Endothelial cell (in vitro differentiated cells): ENCODE results near the gene ATXN1. TPM values are rescaled to one million over a fixed set of nuclear protein-coding genes. Genes with fewer than 3 reads are reported as not detected.

ENCODE experiments used
- DNase-seq: peaks from one replicate; pipeline ENCODE4 v3.0.0; 2021; ENCODE audit warnings: low spot score
- H3K27ac Mint-ChIP-seq: one replicate; pipeline ENCODE4 v1.8.0; 2021; ENCODE audit warnings: mixed read lengths, inconsistent platforms; ENCODE audit not compliant: unreplicated experiment
- H3K27me3 Mint-ChIP-seq: one replicate; pipeline ENCODE4 v1.8.0; 2021; ENCODE audit warnings: mild to moderate bottlenecking, moderate library complexity, mixed read lengths, inconsistent platforms; ENCODE audit not compliant: unreplicated experiment
- H3K36me3 Mint-ChIP-seq: one replicate; pipeline ENCODE4 v1.8.0; 2021; ENCODE audit warnings: mild to moderate bottlenecking, low read depth, mixed read lengths, inconsistent platforms; ENCODE audit not compliant: unreplicated experiment
- H3K4me1 Mint-ChIP-seq: one replicate; pipeline ENCODE4 v1.8.0; 2021; ENCODE audit warnings: mild to moderate bottlenecking, mixed read lengths, inconsistent platforms; ENCODE audit not compliant: unreplicated experiment
- H3K4me3 Mint-ChIP-seq: one replicate; pipeline ENCODE4 v1.8.0; 2021; ENCODE audit warnings: mild to moderate bottlenecking, mixed read lengths, inconsistent platforms; ENCODE audit not compliant: unreplicated experiment
- H3K9me3 Mint-ChIP-seq: one replicate; pipeline ENCODE4 v1.8.0; 2021; ENCODE audit warnings: mixed read lengths, inconsistent platforms; ENCODE audit not compliant: unreplicated experiment
- CTCF ChIP-seq: fragments of 200-600 bp; sonication (generic); IDR thresholded peaks from one replicate; pipeline ENCODE4 v1.5.0; 2021; ENCODE audit warnings: antibody characterized with exemption; ENCODE audit not compliant: unreplicated experiment
- total RNA-seq: library from RNA; stranded (reverse); fragmentation: NEBNext Ultra II Directional; extraction: Animal tissue kit (Norgen Biotek cat#: 25700); gene quantifications from one replicate; pipeline ENCODE4 v1.2.1, GENCODE V29; 2021; ENCODE audit not compliant: unreplicated experiment

ATXN1 gene
- total RNA-seq, 1 donor from 2014 or later: 18.7 TPM

GRCh38 chr6:16567071-16567470 is 194.2 kb downstream of the ATXN1 start:
- no peak for TF ChIP-seq CTCF
- no peak overlapping the region for H3K4me3 Mint-ChIP-seq
- no peaks in the 10 kb centered on the region for H3K9me3 Mint-ChIP-seq
- H3K4me1 Mint-ChIP-seq: no peaks in the 10 kb centered on the region
- H3K27ac Mint-ChIP-seq: no peak overlapping the region
- H3K27me3 Mint-ChIP-seq: no peaks in the 10 kb centered on the region
- no peak for DNase-seq
- no peaks in the 10 kb centered on the region for H3K36me3 Mint-ChIP-seq

GRCh38 chr6:16564436-16564835 is 196.8 kb downstream of the ATXN1 start:
- no peak for DNase-seq
- Mint-ChIP-seq H3K4me1 (no peaks in the 10 kb centered on the region), H3K36me3 (no peaks in the 10 kb centered on the region), H3K9me3 (no peaks in the 10 kb centered on the region), H3K27me3 (no peaks in the 10 kb centered on the region), H3K27ac (no peak overlapping the region), H3K4me3 (no peak overlapping the region)
- no peak for TF ChIP-seq CTCF

GRCh38 chr6:16563628-16564240 is 197.5 kb downstream of the ATXN1 start:
- Mint-ChIP-seq H3K4me1 (no peaks in the 10 kb centered on the region), H3K27me3 (no peaks in the 10 kb centered on the region), H3K27ac (no peak overlapping the region), H3K9me3 (no peaks in the 10 kb centered on the region), H3K36me3 (no peaks in the 10 kb centered on the region), H3K4me3 (no peak overlapping the region)
- TF ChIP-seq CTCF: no peak
- DNase-seq: no peak

GRCh38 chr6:16562498-16562897 is 198.8 kb downstream of the ATXN1 start:
- DNase-seq: no peak
- H3K27me3 Mint-ChIP-seq: no peaks in the 10 kb centered on the region
- H3K4me1 Mint-ChIP-seq: no peaks in the 10 kb centered on the region
- TF ChIP-seq CTCF: no peak
- no peaks in the 10 kb centered on the region for H3K36me3 Mint-ChIP-seq
- no peaks in the 10 kb centered on the region for H3K9me3 Mint-ChIP-seq
- H3K4me3 Mint-ChIP-seq: no peak overlapping the region
- H3K27ac Mint-ChIP-seq: no peak overlapping the region

DNA sequence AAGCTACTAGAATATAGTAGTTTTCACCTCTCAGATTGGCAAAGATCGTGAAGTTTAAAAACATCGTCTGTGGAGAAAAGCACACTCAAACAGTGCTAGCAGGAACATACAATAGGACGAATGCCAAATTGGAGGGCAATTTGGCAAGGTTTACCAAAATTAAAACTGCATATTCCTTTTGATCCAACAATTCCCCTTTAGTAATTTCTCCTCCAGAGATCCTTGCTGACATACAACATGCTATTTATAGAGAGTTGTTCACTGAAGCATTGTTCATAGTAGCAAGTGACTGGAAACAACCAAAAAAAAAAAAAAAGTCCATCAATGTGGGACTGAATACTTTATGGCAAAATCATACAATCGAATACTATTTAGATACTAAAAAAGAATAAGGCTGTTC is 202.2 kb downstream of the ATXN1 start:
- Mint-ChIP-seq H3K9me3 (no peaks in the 10 kb centered on the region), H3K27ac (no peak overlapping the region), H3K4me1 (peaks cover 16% of the 10 kb centered on the region), H3K36me3 (no peaks in the 10 kb centered on the region), H3K27me3 (no peaks in the 10 kb centered on the region), H3K4me3 (no peak overlapping the region)
- no peak for DNase-seq
- no peak for TF ChIP-seq CTCF
